HG02852 (cell line): ENCODE data around the gene ARHGEF40.

ENCODE experiments used
- ATAC-seq: cut with Tn5 transposase; IDR thresholded peaks from one replicate; pipeline ENCODE4 v1.9.1; 2021; ENCODE audit warnings: mild to moderate bottlenecking, moderate library complexity; ENCODE audit not compliant: unreplicated experiment

ARHGEF40 gene

DNA sequence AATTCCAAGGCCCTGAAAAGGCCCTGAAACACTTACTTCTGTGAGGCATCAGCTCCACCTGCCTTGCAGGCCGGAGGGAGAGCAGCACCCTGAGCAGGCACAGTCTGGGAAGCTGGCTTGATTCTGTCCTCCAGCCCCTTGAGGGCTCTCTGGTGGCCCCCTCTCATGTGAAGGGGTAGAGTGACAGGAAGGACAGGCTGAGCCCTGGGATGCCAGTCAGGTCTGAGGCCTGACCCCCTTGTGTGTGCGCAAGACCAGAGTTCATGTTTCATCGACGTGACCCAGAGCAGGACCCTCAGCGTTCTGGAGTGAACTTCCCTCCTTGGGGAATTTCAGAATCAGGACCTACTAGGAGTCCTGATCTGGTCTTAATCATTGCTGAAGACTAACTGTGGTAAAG lies 11.2 kb upstream of the ARHGEF40 start:
- no peak for ATAC-seq

DNA sequence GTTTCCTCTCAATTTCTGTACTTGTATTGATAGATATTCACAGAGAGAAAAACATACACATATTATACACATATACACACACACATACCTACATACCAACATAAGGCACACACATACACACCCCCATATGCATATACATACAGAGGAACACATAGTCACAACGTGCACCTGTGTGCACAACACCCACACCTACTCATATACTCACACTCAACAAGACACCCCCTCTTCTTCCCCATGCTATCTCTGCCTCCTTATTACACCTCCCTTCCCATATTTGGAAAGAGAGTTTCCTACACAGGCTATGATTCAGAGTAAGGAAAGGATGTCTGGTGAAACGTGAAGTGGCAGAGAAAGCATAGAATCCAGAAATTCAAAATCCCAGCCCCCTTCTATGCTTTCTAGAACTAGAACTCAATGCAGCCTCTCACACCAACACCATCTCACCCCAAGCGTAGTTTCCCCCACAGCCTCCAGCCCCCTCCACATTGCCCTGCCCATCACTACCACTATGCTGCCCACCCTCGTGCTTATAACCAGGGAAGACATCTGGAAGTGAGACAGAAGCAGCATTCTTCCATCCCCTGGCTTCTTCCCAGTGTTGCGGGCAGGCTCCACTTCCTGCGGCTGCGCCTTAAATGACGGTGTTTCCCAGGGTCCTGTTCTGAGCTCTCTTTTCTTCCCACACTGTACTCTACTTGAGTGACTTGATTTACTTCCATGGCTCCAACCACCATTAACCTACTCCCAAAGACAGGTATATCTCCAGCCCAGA lies 10.1 kb upstream of the ARHGEF40 start:
- ATAC-seq: no peak

DNA sequence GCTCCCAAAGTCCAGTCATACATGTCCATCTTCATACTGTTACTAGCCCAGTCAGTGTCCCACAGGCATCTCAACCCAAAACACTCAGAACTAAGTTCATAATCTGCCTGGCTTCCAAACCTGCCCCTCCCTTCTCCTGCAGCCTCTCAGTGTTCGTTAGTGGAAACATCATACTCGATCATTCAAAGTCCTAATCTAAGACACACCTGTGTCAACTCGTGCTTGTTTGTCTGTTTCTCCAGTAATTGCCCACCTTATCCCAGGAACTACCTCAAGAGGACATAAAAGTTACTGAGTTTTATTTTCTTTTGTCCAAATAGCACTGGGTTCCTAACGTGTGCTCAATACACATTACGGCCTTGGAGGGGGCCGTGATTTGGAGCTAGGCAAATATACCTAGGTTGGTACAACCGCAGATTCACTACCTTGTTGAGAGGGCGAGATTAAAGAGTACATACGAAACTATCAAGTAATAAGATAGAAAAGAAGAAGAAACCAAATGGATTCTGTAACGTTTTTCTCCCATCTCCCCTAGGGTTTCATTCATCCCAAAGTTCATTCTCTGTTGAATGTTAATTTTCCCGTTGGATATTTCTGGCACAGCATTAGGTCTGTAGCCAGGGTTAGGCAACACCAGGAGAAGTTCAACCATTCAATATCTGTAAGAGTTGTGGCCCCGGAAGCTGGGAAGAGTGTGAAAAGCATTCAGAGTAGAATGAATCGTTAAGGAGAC lies 9.3 kb upstream of the ARHGEF40 start:
- ATAC-seq: no peak

DNA sequence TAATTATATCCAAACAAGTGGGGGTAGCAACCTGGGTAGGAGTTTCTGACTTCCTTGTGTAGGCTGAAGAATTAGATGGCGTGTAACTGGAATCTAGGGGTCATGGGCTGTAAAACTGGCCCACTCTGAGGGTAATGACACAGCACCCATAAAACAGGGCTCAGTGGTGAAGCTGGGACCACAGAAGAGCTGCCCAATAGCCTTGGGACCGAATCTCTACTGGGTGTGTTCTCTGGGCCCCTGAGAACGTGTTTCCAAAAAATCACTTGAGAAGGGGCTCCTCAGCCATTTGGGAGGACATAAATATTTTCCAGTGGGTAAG lies 8.8 kb upstream of the ARHGEF40 start:
- ATAC-seq: no peak

DNA sequence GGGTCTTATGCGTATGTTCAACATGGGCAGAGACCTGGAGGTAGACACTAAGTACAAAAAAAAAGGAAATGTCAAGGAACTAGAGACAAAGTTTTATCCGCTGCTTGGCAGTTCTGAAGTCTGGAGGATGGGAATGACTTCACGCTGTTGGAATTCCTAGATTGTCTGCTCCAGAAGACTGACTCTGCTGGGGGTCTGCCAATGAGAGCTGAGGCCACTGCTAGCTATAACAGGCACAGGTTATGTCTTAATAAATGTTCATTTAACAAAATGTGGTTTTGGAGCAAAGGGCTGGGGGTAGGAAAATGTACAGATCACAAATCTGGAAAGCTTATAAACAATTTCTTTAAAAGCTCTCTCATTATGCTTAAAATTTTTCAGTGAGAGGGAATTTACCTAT lies 6.6 kb upstream of the ARHGEF40 start:
- ATAC-seq: no peak

DNA sequence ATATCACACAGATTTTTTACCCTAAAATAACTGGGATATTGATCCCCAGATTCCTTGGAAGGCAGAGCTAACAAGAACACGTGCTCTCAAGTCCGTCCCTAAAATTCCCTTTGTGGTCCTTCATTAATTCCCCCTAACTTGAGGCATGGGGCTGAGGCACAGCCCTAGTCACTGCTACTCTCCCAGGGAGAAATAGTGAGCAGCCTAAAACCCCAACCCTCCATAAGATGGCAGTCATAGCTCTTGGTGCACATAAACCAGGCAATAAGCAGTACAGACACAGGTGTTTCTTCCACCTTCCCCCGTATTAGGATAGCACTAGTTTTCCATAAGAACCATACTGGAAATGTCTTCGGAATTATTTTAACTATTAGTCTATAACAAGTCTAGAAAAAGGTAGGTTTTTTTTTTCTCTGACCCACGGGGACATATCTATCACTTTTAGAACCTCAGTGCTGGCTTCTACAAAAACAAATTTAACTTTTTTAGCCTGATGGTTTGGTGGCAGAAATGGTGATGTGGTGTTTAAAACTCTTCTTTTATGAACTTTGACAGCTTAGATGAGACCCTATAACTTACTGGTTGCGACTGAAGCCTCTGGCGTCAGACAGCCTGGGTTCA lies 3.1 kb upstream of the ARHGEF40 start:
- ATAC-seq: no peak

DNA sequence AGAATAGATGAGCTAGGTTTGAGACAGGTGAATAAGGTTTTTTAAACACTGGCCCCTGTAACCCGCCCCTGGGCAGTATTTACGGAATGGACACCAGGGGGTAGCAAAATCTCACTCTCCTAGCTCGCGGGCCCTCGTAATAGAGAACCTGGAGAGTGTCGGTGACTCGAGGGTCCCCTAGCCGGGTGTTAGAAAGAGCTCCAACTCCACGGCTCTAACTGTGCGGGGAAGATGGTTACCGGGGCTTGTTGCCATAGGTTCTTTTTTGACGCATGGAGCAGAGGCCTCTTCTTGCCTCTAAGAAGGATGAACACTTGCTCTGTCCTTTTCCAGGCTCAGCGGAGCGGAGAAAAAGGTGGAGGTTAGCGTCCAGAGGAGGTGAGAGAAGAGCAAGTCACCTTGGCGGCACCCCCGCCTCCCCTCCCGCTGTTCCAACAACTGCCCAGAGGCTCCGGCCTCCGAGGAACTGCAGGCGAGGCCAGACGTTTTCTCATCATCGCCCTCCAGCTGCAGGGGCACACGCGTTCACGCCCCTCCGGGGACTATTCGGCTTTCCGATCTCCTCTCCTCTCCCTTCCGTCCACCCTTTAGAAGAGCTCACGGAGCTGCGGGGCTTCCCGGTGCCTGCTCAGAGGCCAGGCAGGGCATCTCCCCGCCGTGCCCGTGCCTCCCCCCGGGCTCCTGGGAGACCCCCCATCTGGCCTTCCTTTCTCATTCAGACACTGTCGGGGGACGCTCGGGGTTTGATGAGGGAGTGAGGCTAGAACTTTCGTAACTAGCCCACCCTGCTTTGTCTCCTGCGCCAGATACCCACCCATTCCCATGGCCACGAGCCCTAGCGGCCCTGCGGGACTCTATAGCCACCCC lies 1.4 kb upstream of the ARHGEF40 start:
- no peak for ATAC-seq

DNA sequence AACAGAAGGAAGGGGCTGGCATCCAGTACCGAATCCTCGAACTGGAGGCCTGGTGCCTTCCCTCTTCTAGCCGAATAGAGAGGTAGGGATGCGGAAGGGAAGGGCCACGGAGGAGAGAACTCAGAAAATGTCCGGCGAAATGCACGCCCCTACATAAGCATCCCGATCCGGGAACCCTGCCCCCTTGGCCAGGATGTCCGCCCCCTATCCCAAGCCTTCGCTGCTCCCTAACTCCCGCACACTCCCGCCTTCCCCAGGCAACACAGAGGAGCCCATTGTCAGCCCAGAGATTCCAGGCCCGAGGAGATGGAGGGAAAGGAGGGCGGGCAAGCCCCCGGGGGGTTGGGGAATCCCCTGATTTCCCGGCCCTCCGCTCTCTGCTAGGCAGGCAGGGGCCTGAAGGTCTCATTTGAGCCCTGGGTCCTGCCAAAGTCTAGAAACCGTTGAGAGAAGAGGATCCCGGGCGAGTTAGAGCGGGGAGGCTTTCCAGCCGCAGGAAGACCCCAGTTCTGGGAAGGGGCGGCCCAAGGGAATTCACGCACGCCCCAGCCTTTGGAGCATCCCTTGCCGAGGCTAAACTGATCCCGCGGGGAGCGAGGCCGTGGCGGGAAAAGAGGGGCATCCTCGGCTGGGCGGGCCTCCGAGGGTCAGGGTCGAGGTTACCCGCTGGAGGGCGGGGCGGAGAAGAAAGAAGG lies 569 bp upstream of the ARHGEF40 start:
- ATAC-seq: no peak

GRCh38 chr14:21070610-21071224 lies 613 bp downstream of the ARHGEF40 start:
- peak; percentile 25 for ATAC-seq

DNA sequence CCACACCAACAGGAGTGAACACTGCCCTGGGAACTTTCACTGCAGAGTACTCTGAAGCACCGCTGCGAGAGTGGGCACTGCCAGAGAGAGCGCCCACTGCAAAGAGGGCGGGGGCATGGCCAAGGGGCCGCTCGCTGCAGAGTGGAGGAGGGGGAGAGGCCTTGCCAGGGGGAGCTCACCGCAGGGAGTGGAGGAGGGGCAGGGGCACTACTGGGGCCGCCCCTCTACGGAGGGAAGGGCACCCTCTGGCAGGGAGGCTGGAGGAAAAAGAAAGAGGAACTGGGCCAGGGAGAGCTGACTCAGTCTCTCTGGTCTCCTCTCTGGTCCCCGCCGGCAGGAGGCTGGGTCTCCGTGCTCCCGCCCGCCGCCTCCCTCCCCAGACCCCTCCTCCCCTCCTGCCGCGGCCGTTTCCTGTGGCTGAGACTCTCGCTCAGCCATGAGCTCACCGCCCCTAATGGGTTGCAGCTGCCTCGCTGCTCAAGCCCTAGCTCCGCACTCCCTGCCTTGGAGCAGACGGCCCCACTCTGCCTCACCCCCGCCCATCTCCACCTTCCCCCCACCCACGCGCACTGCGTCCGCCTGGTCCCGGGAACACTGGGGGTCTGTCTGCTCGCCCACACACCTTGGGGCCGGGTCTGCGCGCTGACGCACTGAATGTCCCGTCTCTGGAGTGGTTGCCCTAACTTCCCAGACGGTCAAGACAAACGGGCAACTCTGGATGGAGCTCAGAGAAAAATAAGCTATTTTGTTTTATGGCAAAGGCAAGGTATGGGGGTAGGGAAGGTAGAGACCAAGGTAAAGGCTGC lies 1.3 kb downstream of the ARHGEF40 start:
- peak; percentile 74 for ATAC-seq

GRCh38 chr14:21072031-21072473 lies 1.9 kb downstream of the ARHGEF40 start:
- no peak for ATAC-seq

DNA sequence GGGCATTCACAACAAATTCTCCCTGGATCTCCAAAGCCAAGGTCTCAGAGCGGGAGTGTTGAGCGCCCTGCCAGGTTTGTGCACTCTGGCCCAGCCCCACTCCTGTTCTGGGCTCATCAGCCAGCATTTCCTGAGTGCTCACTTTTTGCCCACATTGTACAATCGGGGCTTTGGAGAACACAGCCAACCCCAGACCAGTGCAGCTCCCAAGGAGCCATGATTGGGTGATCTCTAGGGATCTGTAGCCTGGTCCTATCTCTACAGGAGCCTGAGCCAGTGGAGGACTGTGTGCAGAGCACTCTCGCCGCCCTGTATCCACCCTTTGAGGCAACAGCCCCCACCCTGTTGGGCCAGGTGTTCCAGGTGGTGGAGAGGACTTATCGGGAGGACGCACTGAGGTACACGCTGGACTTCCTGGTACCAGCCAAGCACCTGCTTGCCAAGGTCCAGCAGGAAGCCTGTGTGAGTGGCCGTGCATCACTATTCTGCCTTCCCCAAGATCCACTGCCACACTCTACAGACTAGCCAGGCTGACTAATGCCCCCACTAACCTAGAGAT lies 2.8 kb downstream of the ARHGEF40 start:
- ATAC-seq: no peak

DNA sequence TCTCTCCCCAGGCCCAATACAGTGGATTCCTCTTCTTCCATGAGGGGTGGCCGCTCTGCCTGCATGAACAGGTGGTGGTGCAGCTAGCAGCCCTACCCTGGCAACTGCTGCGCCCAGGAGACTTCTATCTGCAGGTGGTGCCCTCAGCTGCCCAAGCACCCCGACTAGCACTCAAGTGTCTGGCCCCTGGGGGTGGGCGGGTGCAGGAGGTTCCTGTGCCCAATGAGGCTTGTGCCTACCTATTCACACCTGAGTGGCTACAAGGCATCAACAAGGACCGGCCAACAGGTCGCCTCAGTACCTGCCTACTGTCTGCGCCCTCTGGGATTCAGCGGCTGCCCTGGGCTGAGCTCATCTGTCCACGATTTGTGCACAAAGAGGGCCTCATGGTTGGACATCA lies 3.8 kb downstream of the ARHGEF40 start:
- ATAC-seq: no peak

DNA sequence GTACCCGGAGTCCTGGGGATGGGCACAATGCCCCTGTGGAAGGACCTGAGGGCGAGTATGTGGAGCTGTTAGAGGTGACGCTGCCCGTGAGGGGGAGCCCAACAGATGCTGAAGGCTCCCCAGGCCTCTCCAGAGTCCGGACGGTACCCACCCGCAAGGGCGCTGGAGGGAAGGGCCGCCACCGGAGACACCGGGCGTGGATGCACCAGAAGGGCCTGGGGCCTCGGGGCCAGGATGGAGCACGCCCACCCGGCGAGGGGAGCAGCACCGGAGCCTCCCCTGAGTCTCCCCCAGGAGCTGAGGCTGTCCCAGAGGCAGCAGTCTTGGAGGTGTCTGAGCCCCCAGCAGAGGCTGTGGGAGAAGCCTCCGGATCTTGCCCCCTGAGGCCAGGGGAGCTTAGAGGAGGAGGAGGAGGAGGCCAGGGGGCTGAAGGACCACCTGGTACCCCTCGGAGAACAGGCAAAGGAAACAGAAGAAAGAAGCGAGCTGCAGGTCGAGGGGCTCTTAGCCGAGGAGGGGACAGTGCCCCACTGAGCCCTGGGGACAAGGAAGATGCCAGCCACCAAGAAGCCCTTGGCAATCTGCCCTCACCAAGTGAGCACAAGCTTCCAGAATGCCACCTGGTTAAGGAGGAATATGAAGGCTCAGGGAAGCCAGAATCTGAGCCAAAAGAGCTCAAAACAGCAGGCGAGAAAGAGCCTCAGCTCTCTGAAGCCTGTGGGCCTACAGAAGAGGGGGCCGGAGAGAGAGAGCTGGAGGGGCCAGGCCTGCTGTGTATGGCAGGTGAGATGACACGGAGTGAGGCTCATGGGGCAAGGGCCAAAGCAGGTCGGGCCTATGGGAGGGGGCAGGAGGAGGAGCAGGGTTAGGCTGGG lies 4.5 kb downstream of the ARHGEF40 start:
- no peak for ATAC-seq

DNA sequence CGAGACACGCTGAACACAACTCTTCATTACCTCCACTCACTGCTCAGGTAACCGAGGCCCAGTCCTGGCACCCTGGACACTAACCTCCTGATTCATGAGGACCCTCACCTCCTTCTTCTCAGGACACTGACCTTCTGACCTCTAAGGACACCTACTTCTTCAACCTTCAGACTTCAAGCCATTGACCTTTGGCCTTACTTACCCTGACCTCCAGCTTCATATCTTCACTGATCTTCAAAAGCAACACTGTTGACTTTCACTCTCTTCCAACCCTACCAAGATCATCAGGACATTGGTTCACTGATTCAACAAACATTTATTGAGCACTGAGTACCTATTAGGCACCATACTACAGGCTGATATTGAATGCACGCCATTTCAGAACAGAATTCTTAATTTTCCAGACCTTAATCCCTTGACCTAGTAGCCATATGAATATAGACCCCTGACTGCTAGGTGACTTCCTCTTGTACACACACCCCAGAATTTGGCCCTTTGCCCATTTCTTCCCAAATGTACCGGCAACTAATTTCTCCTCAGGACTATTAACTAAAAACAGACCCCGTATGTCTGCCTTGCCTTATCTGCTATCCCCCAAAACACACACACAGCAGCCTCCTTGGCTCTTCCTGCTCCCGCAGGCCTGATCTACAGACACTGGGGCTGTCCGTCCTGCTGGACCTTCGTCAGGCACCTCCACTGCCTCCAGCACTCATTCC lies 5.8 kb downstream of the ARHGEF40 start:
- no peak for ATAC-seq

DNA sequence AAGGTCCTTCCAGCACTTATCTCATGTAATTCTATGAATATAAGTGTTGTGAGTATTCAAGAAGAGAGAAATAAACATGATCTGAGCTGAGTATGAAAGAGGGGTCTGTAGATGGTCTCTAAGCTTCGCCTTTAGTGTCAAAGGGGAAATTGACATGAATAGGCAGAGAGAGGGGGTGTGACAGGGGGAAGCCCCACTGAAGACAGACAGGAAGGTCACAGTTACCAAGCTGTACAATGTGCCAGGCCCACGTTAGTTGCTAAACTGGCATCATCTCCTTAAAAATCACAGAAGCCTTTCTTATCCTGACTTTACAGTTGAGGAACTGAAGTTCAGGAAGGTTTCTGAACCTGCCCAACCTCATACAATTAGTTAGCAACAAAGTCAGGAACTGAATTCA lies 7.6 kb downstream of the ARHGEF40 start:
- no peak for ATAC-seq

- no peak for ATAC-seq
These were observed 8.2 kb downstream of the ARHGEF40 start for GRCh38 chr14:21078287-21078686.
